Cardiac septum (tissue), 1 donor: ENCODE data around the gene KRT13. TPM values are rescaled to one million over a fixed set of nuclear protein-coding genes. Genes with fewer than 3 reads are reported as not detected.

Experiments used
- microRNA-seq: library from miRNA; unstranded; fragments of <30 nt; microRNA quantifications from one replicate; pipeline ENCODE4 v1.2.0, GENCODE V29; 2020
- total RNA-seq: library from RNA; stranded (reverse); fragmentation: NEBNext Ultra II Directional; extraction: Animal tissue kit (Norgen Biotek cat#: 25700); gene quantifications from one replicate; pipeline ENCODE4 v1.2.1, GENCODE V29; 2021
- donor health status: DM: no; HTN: no; CAD: no.

The KRT13 gene
- total RNA-seq, 1 donor from 2014 or later, result not detected

Small RNAs within 50 kb of the gene (microRNA-seq; reads per million reads assigned to microRNA genes)
- gene MIR6510, result not detected

Other genes starting within 250 kb of the KRT13 start
- not detected for gene KRTAP9-6, start 240.2 kb downstream of the KRT13 start, total RNA-seq
- not detected for gene KRTAP9-7, start 229.9 kb downstream of the KRT13 start, total RNA-seq
- not detected for gene KRTAP29-1, start 202.8 kb downstream of the KRT13 start, total RNA-seq
- gene KRTAP16-1, start 196.3 kb downstream of the KRT13 start, total RNA-seq, result not detected
- gene KRTAP17-1, start 189.9 kb downstream of the KRT13 start, total RNA-seq, result not detected
- gene KRT33A, start 154.8 kb downstream of the KRT13 start, total RNA-seq, result not detected
- not detected for gene KRT33B, start 135.8 kb downstream of the KRT13 start, total RNA-seq
- gene KRT34, start 123.3 kb downstream of the KRT13 start, total RNA-seq, result not detected
- not detected for gene KRT31, start 108.0 kb downstream of the KRT13 start, total RNA-seq
- gene KRT37, start 81.0 kb downstream of the KRT13 start, total RNA-seq, result not detected
- gene KRT38, start 64.6 kb downstream of the KRT13 start, total RNA-seq, result not detected
- 0.27 TPM for gene KRT32, start 38.2 kb downstream of the KRT13 start, total RNA-seq
- not detected for gene KRT35, start 24.5 kb downstream of the KRT13 start, total RNA-seq
- gene KRT36, start 15.7 kb downstream of the KRT13 start, total RNA-seq, result not detected
- gene KRT15, start 13.3 kb upstream of the KRT13 start, total RNA-seq, result not detected
- 1.1 TPM for gene KRT19, start 22.7 kb upstream of the KRT13 start, total RNA-seq
- not detected for gene KRT9, start 66.4 kb upstream of the KRT13 start, total RNA-seq
- gene KRT14, start 81.3 kb upstream of the KRT13 start, total RNA-seq, result not detected
- not detected for gene KRT16, start 107.2 kb upstream of the KRT13 start, total RNA-seq
- gene KRT17, start 119.0 kb upstream of the KRT13 start, total RNA-seq, result not detected
- gene EIF1, start 183.3 kb upstream of the KRT13 start, total RNA-seq, result 1,014 TPM
- gene GAST, start 206.7 kb upstream of the KRT13 start, total RNA-seq, result not detected
- gene HAP1, start 229.0 kb upstream of the KRT13 start, total RNA-seq, result 0.08 TPM